Keratinocyte (primary cell): ENCODE results near the gene CREB3L1. TPM values are rescaled to one million over a fixed set of nuclear protein-coding genes. Genes with fewer than 3 reads are reported as not detected.

Experiments
- DNase-seq: peaks from one replicate; pipeline ENCODE4 v3.0.0-alpha.2; 2011; ENCODE audit warnings: low read depth, missing footprints, low spot score
- FAIRE-seq: peaks from 2 replicates; lab custom pipeline; 2011; peaks lifted over from hg19 to GRCh38; lab: Jason Lieb, UNC
- H2AFZ ChIP-seq: 2 replicates; pipeline ENCODE4 v1.6.0; 2012; ENCODE audit warnings: low read length, control low read depth, inconsistent platforms; ENCODE audit not compliant: control insufficient read depth
- H3K27ac ChIP-seq: 2 replicates; pipeline ENCODE4 v1.5.1; 2011; ENCODE audit warnings: low read length; ENCODE audit not compliant: control insufficient read depth, insufficient read depth
- H3K27me3 ChIP-seq: 3 replicates; pipeline ENCODE4 v1.6.0; 2011; ENCODE audit warnings: low read length; ENCODE audit not compliant: control insufficient read depth, insufficient read depth; ENCODE audit errors: extremely low read depth
- H3K36me3 ChIP-seq, 2 experiments: 2 replicates in 1 of 2; 3 replicates in 1 of 2; pipeline ENCODE4 v1.5.1; 2011; ENCODE audit warnings: low read length in 2 of 2, mild to moderate bottlenecking in 1 of 2; ENCODE audit not compliant: control insufficient read depth in 2 of 2, insufficient read depth in 2 of 2; ENCODE audit errors: extremely low read depth in 1 of 2
- H3K4me1 ChIP-seq: 3 replicates; pipeline ENCODE4 v1.5.1; 2011; ENCODE audit warnings: low read length; ENCODE audit not compliant: control insufficient read depth, insufficient read depth; ENCODE audit errors: extremely low read depth
- H3K4me2 ChIP-seq: 3 replicates; pipeline ENCODE4 v1.6.0; 2011; ENCODE audit warnings: low read depth, low read length; ENCODE audit not compliant: control insufficient read depth, insufficient read depth; ENCODE audit errors: extremely low read depth
- H3K4me3 ChIP-seq, 3 experiments: fragments of 200-600 bp in 1 of 3; sonication (generic) in 1 of 3; 2 replicates in 2 of 3; 3 replicates in 1 of 3; pipeline ENCODE4 v1.5.1; 2011 to 2016; ENCODE audit warnings: low read length in 3 of 3, mild to moderate bottlenecking in 3 of 3, control low read depth in 2 of 3, inconsistent platforms in 1 of 3, low read depth in 1 of 3, mixed read lengths in 1 of 3, mixed run types in 1 of 3, moderate library complexity in 1 of 3; ENCODE audit not compliant: control insufficient read depth in 2 of 3, insufficient read depth in 2 of 3; ENCODE audit errors: extremely low read depth in 1 of 3
- H3K79me2 ChIP-seq: 2 replicates; pipeline ENCODE4 v1.6.0; 2012; ENCODE audit warnings: low read length; ENCODE audit not compliant: control insufficient read depth, insufficient read depth
- H3K9ac ChIP-seq: 3 replicates; pipeline ENCODE4 v1.6.0; 2011; ENCODE audit warnings: low read length; ENCODE audit not compliant: control insufficient read depth, insufficient read depth; ENCODE audit errors: extremely low read depth
- H3K9me1 ChIP-seq: 3 replicates; pipeline ENCODE4 v1.6.0; 2011; ENCODE audit warnings: low read length; ENCODE audit not compliant: control insufficient read depth, insufficient read depth; ENCODE audit errors: extremely low read depth
- H3K9me3 ChIP-seq: 2 replicates; pipeline ENCODE4 v1.5.1; 2012; ENCODE audit warnings: low read depth, low read length; ENCODE audit not compliant: control insufficient read depth
- H4K20me1 ChIP-seq: 3 replicates; pipeline ENCODE4 v1.6.0; 2011; ENCODE audit warnings: low read length; ENCODE audit not compliant: control insufficient read depth, insufficient read depth; ENCODE audit errors: extremely low read depth
- EZH2 ChIP-seq: IDR thresholded peaks from one replicate; pipeline ENCODE4 v1.6.1; 2012; ENCODE audit warnings: inconsistent platforms, mild to moderate bottlenecking, low read length, moderate library complexity
- dilution Hi-C: fragments of 300-500 bp; cut with MboI; formaldehyde crosslinking; loops from one replicate; pipeline ENCODE4 v1.7.0; 2020; ENCODE audit warnings: low sequenced_read_pairs; ENCODE audit not compliant: extremely low pct_ligation_motif_present
- polyA plus RNA-seq, 5 experiments: library from polyadenylated mRNA; depleted of rRNA in 3 of 5; stranded (reverse) in 3 of 5; stranded (forward) in 1 of 5; unstranded in 1 of 5; fragments of >200 nt; gene quantifications; 1 replicate in 1 of 5; 2 replicates in 3 of 5; 3 replicates in 1 of 5; pipeline versions ENCODE4 v1.2.1 to v1.2.3, GENCODE V29; 2011 to 2012; ENCODE audit warnings: missing spikeins in 2 of 5, low read depth in 1 of 5, low replicate concordance in 1 of 5
- TF ChIP-seq, protein P1 (sequence below), 3 experiments: IDR thresholded peaks in 1 of 3; conservative IDR thresholded peaks in 1 of 3; optimal IDR thresholded peaks in 1 of 3; 2 replicates in 2 of 3; 3 replicates in 1 of 3; pipeline versions ENCODE3 to v1.5.1; 2011; ENCODE audit warnings: low read length in 3 of 3, mild to moderate bottlenecking in 3 of 3, moderate library complexity in 2 of 3, control low read depth in 1 of 3, inconsistent platforms in 1 of 3; ENCODE audit not compliant: insufficient read depth in 2 of 3; ENCODE audit errors: extremely low read depth in 1 of 3

Gene CREB3L1
- polyA plus RNA-seq, 1 donor (not counting 4 experiments of a cell fraction or from before 2014, with no cell fraction given): not detected

- H3K9ac ChIP-seq: peak overlapping the region; percentile 84
- FAIRE-seq (no peak), DNase-seq (no peak)
- H3K9me3 ChIP-seq: no peaks in the 10 kb centered on the region
- peak overlapping the region; percentile 79 to 88 (median 86) for H3K4me3 ChIP-seq
- H3K36me3 ChIP-seq: peaks cover 3 to 12% of the 10 kb centered on the region in 2 experiments
- H2AFZ ChIP-seq: no peak overlapping the region
- peak overlapping the region; percentile 94 for H3K4me2 ChIP-seq
- dilution Hi-C loops: no loop called here
- no peak for TF ChIP-seq EZH2
- TF ChIP-seq, protein P1, sequence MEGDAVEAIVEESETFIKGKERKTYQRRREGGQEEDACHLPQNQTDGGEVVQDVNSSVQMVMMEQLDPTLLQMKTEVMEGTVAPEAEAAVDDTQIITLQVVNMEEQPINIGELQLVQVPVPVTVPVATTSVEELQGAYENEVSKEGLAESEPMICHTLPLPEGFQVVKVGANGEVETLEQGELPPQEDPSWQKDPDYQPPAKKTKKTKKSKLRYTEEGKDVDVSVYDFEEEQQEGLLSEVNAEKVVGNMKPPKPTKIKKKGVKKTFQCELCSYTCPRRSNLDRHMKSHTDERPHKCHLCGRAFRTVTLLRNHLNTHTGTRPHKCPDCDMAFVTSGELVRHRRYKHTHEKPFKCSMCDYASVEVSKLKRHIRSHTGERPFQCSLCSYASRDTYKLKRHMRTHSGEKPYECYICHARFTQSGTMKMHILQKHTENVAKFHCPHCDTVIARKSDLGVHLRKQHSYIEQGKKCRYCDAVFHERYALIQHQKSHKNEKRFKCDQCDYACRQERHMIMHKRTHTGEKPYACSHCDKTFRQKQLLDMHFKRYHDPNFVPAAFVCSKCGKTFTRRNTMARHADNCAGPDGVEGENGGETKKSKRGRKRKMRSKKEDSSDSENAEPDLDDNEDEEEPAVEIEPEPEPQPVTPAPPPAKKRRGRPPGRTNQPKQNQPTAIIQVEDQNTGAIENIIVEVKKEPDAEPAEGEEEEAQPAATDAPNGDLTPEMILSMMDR (optimal IDR thresholded peaks at IDR 0.05 in 1 of 3, IDR thresholded peaks at IDR 0.05 in 1 of 3, conservative IDR thresholded peaks at IDR 0.05 in 1 of 3; ENCODE audit: extremely low read depth in 1 of 3, insufficient read depth in 2 of 3, low read length in 3 of 3): no peak
- H3K27ac ChIP-seq: peak overlapping the region; percentile 47
- H3K79me2 ChIP-seq: peaks cover 67% of the 10 kb centered on the region
- H3K27me3 ChIP-seq: no peaks in the 10 kb centered on the region
- peaks cover 3% of the 10 kb centered on the region for H4K20me1 ChIP-seq
- H3K9me1 ChIP-seq: peaks cover 5% of the 10 kb centered on the region
- peaks cover 79% of the 10 kb centered on the region for H3K4me1 ChIP-seq
Observed at GRCh38 chr11:46347637-46348311, 70.3 kb downstream of the CREB3L1 start.

DNA sequence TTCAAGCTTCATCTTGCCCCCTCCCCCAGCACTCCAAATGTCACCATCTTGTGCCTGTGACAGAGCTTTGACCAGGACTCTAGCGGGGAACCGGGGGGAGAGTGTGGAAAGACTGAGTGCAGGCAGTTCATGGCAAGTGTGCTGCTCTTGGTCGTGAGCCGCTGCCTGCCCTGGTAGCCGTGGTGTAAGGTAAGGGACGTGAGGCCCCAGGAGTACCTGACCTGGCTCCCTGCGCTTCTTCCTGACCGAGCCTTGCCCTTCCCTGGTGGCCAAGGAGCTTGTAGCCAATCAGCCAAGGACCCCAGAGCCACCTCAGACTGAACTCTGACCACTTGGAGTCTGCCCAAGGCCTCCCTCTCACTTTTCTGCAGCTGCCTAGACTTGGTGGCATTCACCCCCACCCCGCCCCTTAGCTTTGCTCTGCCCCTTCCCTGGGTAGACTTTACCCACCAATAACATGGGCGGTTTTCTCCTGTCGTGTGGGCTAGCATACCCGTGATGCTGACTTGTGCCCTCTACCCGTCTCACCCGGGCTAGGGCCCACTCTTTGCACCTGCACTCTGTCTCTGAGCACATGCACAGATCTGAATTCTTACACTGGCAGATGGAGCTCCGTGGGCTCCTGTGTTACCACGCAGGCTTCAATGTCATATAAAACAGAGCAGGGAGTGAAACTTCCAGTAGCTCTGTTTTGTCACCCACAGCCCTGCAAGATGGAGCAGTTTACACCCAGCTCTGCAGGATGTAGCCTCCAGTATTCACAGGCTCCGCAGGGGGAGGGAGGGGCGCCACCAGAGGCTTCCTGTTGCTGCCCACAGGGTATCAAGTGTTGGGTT lies 71.3 kb downstream of the CREB3L1 start:
- no peak for FAIRE-seq

More for the DNA sequence above, 71.3 kb downstream of the CREB3L1 start:
- Histone ChIP-seq H3K9ac (peak overlapping the region; percentile 84), H3K36me3 (peaks cover 3 to 18% of the 10 kb centered on the region in 2 experiments), H2AFZ (no peak overlapping the region), H3K9me3 (no peaks in the 10 kb centered on the region), H3K4me3 (peak overlapping the region; percentile 79 to 88 (median 86)), H3K27me3 (no peaks in the 10 kb centered on the region), H3K4me2 (peak overlapping the region; percentile 94), H3K79me2 (peaks cover 78% of the 10 kb centered on the region), H4K20me1 (peaks cover 3% of the 10 kb centered on the region), H3K9me1 (peaks cover 5% of the 10 kb centered on the region), H3K4me1 (peaks cover 81% of the 10 kb centered on the region), H3K27ac (no peak overlapping the region)
- dilution Hi-C loops: no loop called here
- DNase-seq: no peak
- TF ChIP-seq EZH2: no peak
- TF ChIP-seq, protein P1 (optimal IDR thresholded peaks at IDR 0.05 in 1 of 3, IDR thresholded peaks at IDR 0.05 in 1 of 3, conservative IDR thresholded peaks at IDR 0.05 in 1 of 3; ENCODE audit: extremely low read depth in 1 of 3, insufficient read depth in 2 of 3, low read length in 3 of 3): no peak
